Keratinocyte (primary cell): ENCODE results near the gene CD3D. TPM values are rescaled to one million over a fixed set of nuclear protein-coding genes. Genes with fewer than 3 reads are reported as not detected.

Source experiments
- DNase-seq: peaks from one replicate; pipeline ENCODE4 v3.0.0-alpha.2; 2011; ENCODE audit warnings: low read depth, missing footprints, low spot score
- FAIRE-seq: peaks from 2 replicates; lab custom pipeline; 2011; peaks lifted over from hg19 to GRCh38; lab: Jason Lieb, UNC
- H2AFZ ChIP-seq: 2 replicates; pipeline ENCODE4 v1.6.0; 2012; ENCODE audit warnings: low read length, control low read depth, inconsistent platforms; ENCODE audit not compliant: control insufficient read depth
- H3K27ac ChIP-seq: 2 replicates; pipeline ENCODE4 v1.5.1; 2011; ENCODE audit warnings: low read length; ENCODE audit not compliant: control insufficient read depth, insufficient read depth
- H3K27me3 ChIP-seq: 3 replicates; pipeline ENCODE4 v1.6.0; 2011; ENCODE audit warnings: low read length; ENCODE audit not compliant: control insufficient read depth, insufficient read depth; ENCODE audit errors: extremely low read depth
- H3K36me3 ChIP-seq, 2 experiments: 2 replicates in 1 of 2; 3 replicates in 1 of 2; pipeline ENCODE4 v1.5.1; 2011; ENCODE audit warnings: low read length in 2 of 2, mild to moderate bottlenecking in 1 of 2; ENCODE audit not compliant: control insufficient read depth in 2 of 2, insufficient read depth in 2 of 2; ENCODE audit errors: extremely low read depth in 1 of 2
- H3K4me1 ChIP-seq: 3 replicates; pipeline ENCODE4 v1.5.1; 2011; ENCODE audit warnings: low read length; ENCODE audit not compliant: control insufficient read depth, insufficient read depth; ENCODE audit errors: extremely low read depth
- H3K4me2 ChIP-seq: 3 replicates; pipeline ENCODE4 v1.6.0; 2011; ENCODE audit warnings: low read depth, low read length; ENCODE audit not compliant: control insufficient read depth, insufficient read depth; ENCODE audit errors: extremely low read depth
- H3K4me3 ChIP-seq, 3 experiments: fragments of 200-600 bp in 1 of 3; sonication (generic) in 1 of 3; 2 replicates in 2 of 3; 3 replicates in 1 of 3; pipeline ENCODE4 v1.5.1; 2011 to 2016; ENCODE audit warnings: low read length in 3 of 3, mild to moderate bottlenecking in 3 of 3, control low read depth in 2 of 3, inconsistent platforms in 1 of 3, low read depth in 1 of 3, mixed read lengths in 1 of 3, mixed run types in 1 of 3, moderate library complexity in 1 of 3; ENCODE audit not compliant: control insufficient read depth in 2 of 3, insufficient read depth in 2 of 3; ENCODE audit errors: extremely low read depth in 1 of 3
- H3K79me2 ChIP-seq: 2 replicates; pipeline ENCODE4 v1.6.0; 2012; ENCODE audit warnings: low read length; ENCODE audit not compliant: control insufficient read depth, insufficient read depth
- H3K9ac ChIP-seq: 3 replicates; pipeline ENCODE4 v1.6.0; 2011; ENCODE audit warnings: low read length; ENCODE audit not compliant: control insufficient read depth, insufficient read depth; ENCODE audit errors: extremely low read depth
- H3K9me1 ChIP-seq: 3 replicates; pipeline ENCODE4 v1.6.0; 2011; ENCODE audit warnings: low read length; ENCODE audit not compliant: control insufficient read depth, insufficient read depth; ENCODE audit errors: extremely low read depth
- H3K9me3 ChIP-seq: 2 replicates; pipeline ENCODE4 v1.5.1; 2012; ENCODE audit warnings: low read depth, low read length; ENCODE audit not compliant: control insufficient read depth
- H4K20me1 ChIP-seq: 3 replicates; pipeline ENCODE4 v1.6.0; 2011; ENCODE audit warnings: low read length; ENCODE audit not compliant: control insufficient read depth, insufficient read depth; ENCODE audit errors: extremely low read depth
- EZH2 ChIP-seq: IDR thresholded peaks from one replicate; pipeline ENCODE4 v1.6.1; 2012; ENCODE audit warnings: inconsistent platforms, mild to moderate bottlenecking, low read length, moderate library complexity
- dilution Hi-C: fragments of 300-500 bp; cut with MboI; formaldehyde crosslinking; loops from one replicate; pipeline ENCODE4 v1.7.0; 2020; ENCODE audit warnings: low sequenced_read_pairs; ENCODE audit not compliant: extremely low pct_ligation_motif_present
- polyA plus RNA-seq, 5 experiments: library from polyadenylated mRNA; depleted of rRNA in 3 of 5; stranded (reverse) in 3 of 5; stranded (forward) in 1 of 5; unstranded in 1 of 5; fragments of >200 nt; gene quantifications; 1 replicate in 1 of 5; 2 replicates in 3 of 5; 3 replicates in 1 of 5; pipeline versions ENCODE4 v1.2.1 to v1.2.3, GENCODE V29; 2011 to 2012; ENCODE audit warnings: missing spikeins in 2 of 5, low read depth in 1 of 5, low replicate concordance in 1 of 5
- TF ChIP-seq, protein P1 (sequence below), 3 experiments: IDR thresholded peaks in 1 of 3; conservative IDR thresholded peaks in 1 of 3; optimal IDR thresholded peaks in 1 of 3; 2 replicates in 2 of 3; 3 replicates in 1 of 3; pipeline versions ENCODE3 to v1.5.1; 2011; ENCODE audit warnings: low read length in 3 of 3, mild to moderate bottlenecking in 3 of 3, moderate library complexity in 2 of 3, control low read depth in 1 of 3, inconsistent platforms in 1 of 3; ENCODE audit not compliant: insufficient read depth in 2 of 3; ENCODE audit errors: extremely low read depth in 1 of 3

The CD3D gene
- polyA plus RNA-seq, 1 donor (not counting 4 experiments of a cell fraction or from before 2014, with no cell fraction given): not detected

DNA sequence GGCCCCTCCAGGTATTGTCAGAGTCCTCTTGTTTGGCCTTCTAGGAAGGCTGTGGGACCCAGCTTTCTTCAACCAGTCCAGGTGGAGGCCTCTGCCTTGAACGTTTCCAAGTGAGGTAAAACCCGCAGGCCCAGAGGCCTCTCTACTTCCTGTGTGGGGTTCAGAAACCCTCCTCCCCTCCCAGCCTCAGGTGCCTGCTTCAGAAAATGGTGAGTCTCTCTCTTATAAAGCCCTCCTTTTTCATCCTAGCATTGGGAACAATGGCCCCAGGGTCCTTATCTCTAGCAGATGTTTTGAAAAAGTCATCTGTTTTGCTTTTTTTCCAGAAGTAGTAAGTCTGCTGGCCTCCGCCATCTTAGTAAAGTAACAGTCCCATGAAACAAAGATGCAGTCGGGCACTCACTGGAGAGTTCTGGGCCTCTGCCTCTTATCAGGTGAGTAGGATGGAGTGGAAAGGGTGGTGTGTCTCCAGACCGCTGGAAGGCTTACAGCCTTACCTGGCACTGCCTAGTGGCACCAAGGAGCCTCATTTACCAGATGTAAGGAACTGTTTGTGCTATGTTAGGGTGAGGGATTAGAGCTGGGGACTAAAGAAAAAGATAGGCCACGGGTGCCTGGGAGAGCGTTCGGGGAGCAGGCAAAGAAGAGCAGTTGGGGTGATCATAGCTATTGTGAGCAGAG lies 37.8 kb downstream of the CD3D start, which contains the start of gene CD3E:
CD3E (plus strand) TSS at position 163 of the 681 bp plus-strand sequence; CDS start at position 386, 223 bp downstream.
- Histone ChIP-seq H3K27me3 (peaks cover 5% of the 10 kb centered on the region), H3K9ac (no peak within 1 kb of the TSS), H3K9me3 (no peaks in the 10 kb centered on the region), H3K4me2 (no peak within 1 kb of the TSS), H2AFZ (no peak within 1 kb of the TSS), H3K27ac (no peak within 1 kb of the TSS), H3K9me1 (no peaks in the 10 kb centered on the region), H3K79me2 (no peaks in the 10 kb centered on the region), H3K4me3 (no peak within 1 kb of the TSS), H4K20me1 (no peaks in the 10 kb centered on the region), H3K36me3 (no peaks in the 10 kb centered on the region), H3K4me1 (no peaks in the 10 kb centered on the region)
- no peak for FAIRE-seq
- no peak for DNase-seq
- dilution Hi-C loops: no loop called here
- no peak for TF ChIP-seq EZH2
- TF ChIP-seq, protein P1, sequence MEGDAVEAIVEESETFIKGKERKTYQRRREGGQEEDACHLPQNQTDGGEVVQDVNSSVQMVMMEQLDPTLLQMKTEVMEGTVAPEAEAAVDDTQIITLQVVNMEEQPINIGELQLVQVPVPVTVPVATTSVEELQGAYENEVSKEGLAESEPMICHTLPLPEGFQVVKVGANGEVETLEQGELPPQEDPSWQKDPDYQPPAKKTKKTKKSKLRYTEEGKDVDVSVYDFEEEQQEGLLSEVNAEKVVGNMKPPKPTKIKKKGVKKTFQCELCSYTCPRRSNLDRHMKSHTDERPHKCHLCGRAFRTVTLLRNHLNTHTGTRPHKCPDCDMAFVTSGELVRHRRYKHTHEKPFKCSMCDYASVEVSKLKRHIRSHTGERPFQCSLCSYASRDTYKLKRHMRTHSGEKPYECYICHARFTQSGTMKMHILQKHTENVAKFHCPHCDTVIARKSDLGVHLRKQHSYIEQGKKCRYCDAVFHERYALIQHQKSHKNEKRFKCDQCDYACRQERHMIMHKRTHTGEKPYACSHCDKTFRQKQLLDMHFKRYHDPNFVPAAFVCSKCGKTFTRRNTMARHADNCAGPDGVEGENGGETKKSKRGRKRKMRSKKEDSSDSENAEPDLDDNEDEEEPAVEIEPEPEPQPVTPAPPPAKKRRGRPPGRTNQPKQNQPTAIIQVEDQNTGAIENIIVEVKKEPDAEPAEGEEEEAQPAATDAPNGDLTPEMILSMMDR (optimal IDR thresholded peaks at IDR 0.05 in 1 of 3, IDR thresholded peaks at IDR 0.05 in 1 of 3, conservative IDR thresholded peaks at IDR 0.05 in 1 of 3; ENCODE audit: extremely low read depth in 1 of 3, insufficient read depth in 2 of 3, low read length in 3 of 3): no peak

DNA sequence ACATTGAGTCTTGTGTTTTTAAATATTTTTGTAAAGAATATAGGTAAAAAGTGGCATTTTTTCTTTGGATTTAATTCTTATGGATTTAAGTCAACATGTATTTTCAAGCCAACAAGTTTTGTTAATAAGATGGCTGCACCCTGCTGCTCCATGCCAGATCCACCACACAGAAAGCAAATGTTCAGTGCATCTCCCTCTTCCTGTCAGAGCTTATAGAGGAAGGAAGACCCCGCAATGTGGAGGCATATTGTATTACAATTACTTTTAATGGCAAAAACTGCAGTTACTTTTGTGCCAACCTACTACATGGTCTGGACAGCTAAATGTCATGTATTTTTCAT lies 38.3 kb downstream of the CD3D start:
- no peaks in the 10 kb centered on the region for H3K4me1 ChIP-seq
- H3K27ac ChIP-seq: no peak overlapping the region
- H3K9me3 ChIP-seq: no peaks in the 10 kb centered on the region
- FAIRE-seq (no peak), DNase-seq (no peak)
- no peaks in the 10 kb centered on the region for H3K36me3 ChIP-seq
- H3K79me2 ChIP-seq: no peaks in the 10 kb centered on the region
- dilution Hi-C loops: no loop called here
- H3K27me3 ChIP-seq: peaks cover 5% of the 10 kb centered on the region
- no peak overlapping the region for H3K4me3 ChIP-seq
- H3K9me1 ChIP-seq: no peaks in the 10 kb centered on the region
- no peak overlapping the region for H2AFZ ChIP-seq
- no peak overlapping the region for H3K4me2 ChIP-seq
- TF ChIP-seq, protein P1 (optimal IDR thresholded peaks at IDR 0.05 in 1 of 3, IDR thresholded peaks at IDR 0.05 in 1 of 3, conservative IDR thresholded peaks at IDR 0.05 in 1 of 3; ENCODE audit: extremely low read depth in 1 of 3, insufficient read depth in 2 of 3, low read length in 3 of 3): no peak
- no peak for TF ChIP-seq EZH2
- no peaks in the 10 kb centered on the region for H4K20me1 ChIP-seq
- no peak overlapping the region for H3K9ac ChIP-seq
